Stimulated activated CD4-positive, alpha-beta T cell treated with anti-CD3 and anti-CD28 coated beads, Interleukin-4, amount 100 ng/mL, for 4 hours (primary cell): ENCODE results near the gene PPA2.

Experiments
- DNase-seq, 2 experiments: peaks; one replicate each; pipeline ENCODE4 v3.0.0-alpha.2; 2020

PPA2 gene

DNA sequence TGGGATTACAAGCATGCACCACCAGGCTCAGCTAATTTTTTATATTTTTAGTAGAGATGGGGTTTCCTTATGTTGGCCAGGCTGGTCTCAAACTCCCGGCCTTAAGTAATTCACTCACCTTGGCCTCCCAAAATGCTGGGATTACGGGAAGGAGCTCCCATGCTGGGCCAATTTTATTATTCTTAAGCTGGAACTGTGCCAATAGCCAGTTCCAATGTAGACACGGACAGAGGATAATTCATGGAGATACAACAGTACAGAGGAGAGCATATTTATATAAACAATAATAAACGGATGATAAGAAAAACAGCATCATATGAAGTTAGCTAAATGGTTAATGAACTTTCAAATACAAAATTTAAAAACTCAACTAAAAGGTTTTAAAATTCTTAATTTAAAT, 87.8 kb downstream of the PPA2 start:
- DNase-seq = no peak

DNA sequence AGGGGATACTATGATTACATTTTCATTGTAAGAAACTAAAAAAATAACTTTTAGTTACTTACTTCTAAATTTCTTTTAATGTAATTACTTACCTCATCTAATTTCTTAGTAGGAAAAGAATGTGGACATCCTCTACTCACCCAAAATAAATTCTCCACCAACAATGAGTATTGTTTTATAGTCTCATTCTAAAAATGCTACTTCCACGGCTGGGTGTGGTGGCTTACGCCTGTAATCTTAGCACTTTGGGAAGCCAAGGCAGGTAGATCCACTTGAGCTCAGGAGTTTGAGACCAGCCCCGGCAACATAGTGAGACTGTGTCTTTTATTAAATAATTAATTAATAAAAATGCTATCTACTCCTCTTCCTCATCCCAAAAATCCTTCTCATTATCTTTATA, 99.8 kb downstream of the PPA2 start:
- no peak for DNase-seq

DNA sequence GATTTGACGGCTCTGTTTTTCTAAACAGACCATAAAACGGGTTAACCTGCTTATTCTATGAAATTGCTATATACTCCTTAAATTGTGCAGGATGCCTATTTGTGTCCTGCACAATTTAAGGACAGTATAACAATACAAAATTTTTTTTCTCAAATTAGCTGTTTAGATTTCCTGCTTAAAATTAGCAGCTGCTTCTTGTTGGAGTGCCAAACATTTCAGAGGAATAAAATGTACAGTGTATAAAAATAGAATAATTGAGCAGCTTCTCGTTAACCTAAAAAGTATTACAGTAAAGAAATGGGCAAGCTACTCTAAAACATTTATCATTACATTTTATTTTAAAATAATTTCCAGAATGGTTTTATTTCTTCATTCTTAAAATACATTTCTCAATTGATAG, 100.5 kb downstream of the PPA2 start:
- DNase-seq = no peak

- no peak for DNase-seq
Measured at GRCh38 chr4:105369988-105370387, 103.9 kb downstream of the PPA2 start.

- DNase-seq = no peak
Measured at GRCh38 chr4:105361053-105361452, 112.8 kb downstream of the PPA2 start.

- DNase-seq = no peak
Measured at GRCh38 chr4:105357258-105357980, 116.4 kb downstream of the PPA2 start.

DNA sequence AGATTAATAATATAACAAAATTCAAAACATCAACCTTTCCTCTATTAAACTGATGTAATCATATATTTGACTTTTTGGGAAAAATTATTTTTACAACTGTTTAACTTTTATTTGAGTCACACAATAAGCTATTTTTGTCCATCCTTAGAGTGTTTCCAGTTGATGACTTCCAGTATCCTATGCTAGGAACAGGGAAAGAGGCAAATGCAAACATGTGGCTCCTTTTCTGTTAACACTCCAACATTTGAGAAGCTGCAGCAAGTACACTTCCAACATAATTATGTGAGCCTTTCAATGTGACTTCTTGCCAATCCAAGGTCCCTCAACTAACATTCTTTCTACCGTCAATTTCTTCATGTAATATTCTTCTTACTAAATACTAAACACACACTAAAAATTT, 117.7 kb downstream of the PPA2 start:
- no peak for DNase-seq

DNA sequence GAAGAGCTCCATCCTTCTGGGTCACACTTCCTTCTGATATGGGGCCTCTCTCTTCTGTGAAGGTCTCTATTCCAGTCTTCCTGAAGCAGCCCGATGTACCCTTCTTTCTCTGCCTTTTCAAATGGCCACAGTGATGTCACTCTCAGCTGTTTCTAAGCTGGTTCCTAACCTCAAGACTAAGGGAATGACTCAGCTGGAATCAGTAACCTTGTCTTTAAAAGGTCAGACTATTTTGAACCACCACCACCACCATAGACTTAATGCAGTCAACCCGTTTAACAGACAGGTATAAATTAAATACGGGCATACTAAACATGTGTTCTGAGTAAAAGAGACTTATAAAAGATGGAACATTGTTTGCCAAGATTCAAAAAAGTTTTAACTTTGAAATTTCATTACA, 121.0 kb downstream of the PPA2 start:
- no peak for DNase-seq

DNA sequence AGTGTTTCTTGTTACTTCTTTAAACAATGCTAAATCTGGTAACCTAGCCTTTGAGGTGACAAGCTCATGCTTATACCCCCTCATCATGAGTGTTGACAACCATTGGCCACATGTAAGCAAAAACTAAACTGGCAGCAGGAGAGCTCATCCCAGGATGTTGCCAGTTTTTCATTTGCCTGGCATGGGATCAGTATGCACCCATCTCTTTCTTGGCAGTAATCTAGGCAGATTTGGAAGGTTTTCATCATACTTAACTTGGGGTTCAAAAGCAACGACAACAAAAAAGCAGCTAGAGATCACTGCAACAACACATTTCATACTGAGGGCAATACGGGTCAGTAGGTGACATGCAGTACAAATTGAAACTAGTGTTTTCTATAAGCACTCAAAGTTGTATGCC, 122.0 kb downstream of the PPA2 start:
- DNase-seq = no peak

DNA sequence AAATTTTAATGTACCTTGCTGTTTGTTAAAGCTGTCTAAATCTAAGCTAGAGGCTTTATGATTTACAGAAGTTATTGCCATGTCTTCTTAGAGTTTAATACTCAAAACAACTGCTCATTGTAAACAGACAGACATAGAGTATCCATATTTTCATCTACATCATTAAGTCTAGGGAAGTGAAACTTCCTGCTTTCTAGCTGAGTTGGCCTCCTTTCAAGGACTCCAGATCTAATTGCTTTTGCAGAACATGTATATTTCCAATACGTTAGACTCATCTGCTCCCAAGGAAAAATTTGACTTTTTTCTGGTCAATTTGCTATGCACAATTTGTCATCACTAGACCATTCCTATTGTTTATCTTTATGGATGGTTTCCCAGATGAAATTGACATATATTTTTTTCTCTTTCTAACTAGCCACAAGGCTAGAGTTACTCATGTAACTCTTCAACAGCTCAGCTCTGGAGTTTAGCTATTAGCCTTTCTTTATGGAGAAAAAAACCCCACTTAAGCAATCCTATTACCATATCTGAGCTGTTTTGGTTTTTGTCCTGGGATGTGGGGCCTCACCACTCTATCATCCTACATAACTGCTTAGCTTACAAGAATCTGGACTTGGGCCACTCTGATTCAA, 122.9 kb downstream of the PPA2 start:
- DNase-seq = no peak

DNA sequence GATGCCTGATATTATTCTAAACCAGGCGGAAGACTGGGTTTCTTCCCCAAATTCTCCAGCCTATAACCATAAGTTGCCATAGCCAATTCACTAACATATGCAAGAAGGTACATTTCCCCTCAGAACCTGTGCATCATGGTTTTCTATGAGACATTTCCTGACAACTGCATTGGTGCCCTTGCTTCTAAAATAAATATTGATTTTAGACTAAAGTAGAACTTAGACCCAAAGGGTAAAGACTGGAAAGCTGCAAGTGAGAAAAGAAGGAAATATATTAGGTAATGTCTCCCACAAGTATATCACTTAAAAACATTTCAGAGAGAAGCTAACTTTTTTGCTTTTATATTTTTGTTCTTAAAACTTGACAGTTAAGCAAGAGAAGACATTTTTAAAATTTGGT, 125.1 kb downstream of the PPA2 start:
- no peak for DNase-seq

DNA sequence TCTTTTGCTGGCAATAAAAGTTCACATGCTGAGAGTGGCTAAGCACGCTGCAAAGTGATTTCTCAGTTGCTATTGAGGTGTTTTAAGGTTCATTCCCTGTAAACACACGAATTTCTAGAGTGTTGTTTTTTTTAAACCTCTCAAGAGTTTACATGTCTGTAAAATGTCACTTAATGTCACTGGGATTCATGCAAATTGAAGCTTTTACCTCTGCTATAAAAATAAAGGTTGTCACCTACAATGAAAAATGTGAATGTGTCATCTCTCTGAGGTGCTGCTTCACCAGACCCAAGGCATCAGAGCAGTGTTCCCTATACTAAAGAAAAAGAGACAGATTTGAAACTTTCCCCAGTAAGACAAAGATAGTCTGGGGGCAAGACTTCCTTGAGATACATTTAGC, 127.0 kb downstream of the PPA2 start:
- no peak for DNase-seq

DNA sequence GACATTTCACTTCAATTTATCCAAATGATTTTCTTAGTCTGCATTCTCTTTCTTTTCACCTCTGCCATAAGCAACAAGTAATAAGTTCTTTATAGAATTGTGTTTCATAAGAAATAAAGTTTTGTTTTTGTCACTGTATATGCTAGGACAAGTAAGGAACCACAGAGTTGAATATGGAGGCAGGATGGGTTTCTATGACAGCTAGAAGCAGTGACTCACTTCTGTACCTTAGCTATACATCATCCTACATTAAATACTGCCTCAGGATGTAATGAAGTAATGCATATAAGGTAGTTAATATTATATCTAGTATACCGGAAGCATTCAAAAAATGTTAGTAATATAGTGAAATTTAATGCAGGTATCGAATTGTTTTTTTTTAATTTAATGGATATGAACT, 128.0 kb downstream of the PPA2 start:
- no peak for DNase-seq

GRCh38 chr4:105345358-105345757, 128.5 kb downstream of the PPA2 start:
- no peak for DNase-seq

GRCh38 chr4:105344141-105344540, 129.7 kb downstream of the PPA2 start:
- no peak for DNase-seq

DNA sequence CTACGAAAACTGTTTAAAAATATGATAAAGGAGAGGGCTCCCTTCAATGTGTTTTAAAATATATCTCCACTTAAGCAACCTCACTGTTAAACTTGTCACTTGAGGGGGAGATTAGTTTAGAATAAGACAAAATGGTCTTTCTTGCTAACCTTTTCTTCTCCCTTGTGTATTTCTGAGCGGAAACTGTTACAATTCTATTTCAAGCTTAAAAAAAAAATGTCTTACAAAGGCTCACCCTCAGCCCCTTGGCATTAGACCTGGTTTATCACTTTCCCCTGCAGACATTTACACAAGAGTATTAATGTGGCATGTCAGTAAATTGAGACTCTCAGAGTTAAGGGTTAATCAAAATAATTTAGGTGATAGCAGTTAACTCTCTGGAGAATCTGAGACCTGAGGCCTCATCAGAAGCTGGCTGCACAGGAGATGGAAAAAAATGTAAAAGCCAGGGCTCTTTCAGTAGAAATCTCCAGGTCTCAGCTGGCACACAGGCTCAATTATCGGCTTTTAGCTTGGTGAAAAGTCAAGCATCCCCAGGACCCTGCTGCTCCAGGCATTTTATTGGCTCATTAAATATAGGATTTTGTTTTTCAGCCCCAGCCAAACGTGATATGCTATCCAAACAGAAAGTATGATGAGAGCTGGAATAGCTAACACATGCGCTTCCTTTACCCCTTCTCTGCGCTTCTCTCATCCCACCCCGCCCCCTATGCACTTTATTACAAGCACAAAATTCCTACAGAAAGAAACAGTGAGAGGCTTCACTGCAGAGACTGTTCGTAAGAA, 130.5 kb downstream of the PPA2 start:
- DNase-seq = no peak

- DNase-seq = no peak
Measured at GRCh38 chr4:105329081-105329480, 144.8 kb downstream of the PPA2 start.

DNA sequence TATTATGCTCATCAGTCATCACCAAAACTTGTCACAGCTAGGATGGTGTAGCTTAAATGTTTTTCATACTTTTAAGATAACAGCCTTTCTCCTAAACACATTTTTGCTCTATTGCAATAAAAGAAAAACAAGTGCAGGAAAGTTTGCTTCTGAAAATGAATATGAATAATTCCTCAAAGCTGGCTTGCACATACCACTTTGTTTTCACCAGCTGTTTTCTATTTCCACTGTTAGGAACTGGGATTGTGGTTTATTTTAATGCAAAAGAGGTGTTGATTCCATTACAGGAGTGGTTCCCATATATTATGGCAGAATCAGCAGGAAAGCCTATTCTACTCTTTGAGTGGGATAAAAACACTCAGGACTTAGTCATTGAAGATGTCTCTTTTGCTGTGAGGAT, 145.9 kb downstream of the PPA2 start:
- DNase-seq = no peak

GRCh38 chr4:105327222-105327621, 146.6 kb downstream of the PPA2 start:
- no peak for DNase-seq
